MCF 10A (cell line): ENCODE results near the gene FGF4. TPM values are rescaled to one million over a fixed set of nuclear protein-coding genes. Genes with fewer than 3 reads are reported as not detected.

ENCODE experiments used
- BruUV-seq: library from RNA; stranded (reverse); fragments of 400-500 nt; replicated peaks from 2 replicates; lab custom pipeline; 2021; lab: Mats Ljungman, UMichigan
- CTCF ChIA-PET: fragments of 300-600 bp; sonication (Branson Sonifier 250); formaldehyde crosslinking; extraction: SDS; loops from one replicate; lab custom pipeline; 2021; ENCODE audit warnings: antibody characterized with exemption, inconsistent platforms; lab: Yijun Ruan, JAX
- POLR2A ChIA-PET: fragments of 300-600, 350-650 bp; sonication (Branson Sonifier 250); formaldehyde crosslinking; extraction: SDS; loops from one replicate; lab custom pipeline; 2020; ENCODE audit warnings: antibody characterized with exemption, inconsistent platforms; lab: Yijun Ruan, JAX
- DNase-seq: peaks from one replicate; pipeline ENCODE4 v3.0.0-alpha.2; 2018; ENCODE audit not compliant: unreplicated experiment
- H3K27ac Mint-ChIP-seq: one replicate; pipeline ENCODE4 v1.8.0; 2022; ENCODE audit warnings: mild to moderate bottlenecking, low read depth, mixed read lengths; ENCODE audit not compliant: unreplicated experiment
- H3K27me3 Mint-ChIP-seq: one replicate; pipeline ENCODE4 v1.8.0; 2022; ENCODE audit warnings: mixed read lengths; ENCODE audit not compliant: insufficient read depth, unreplicated experiment
- H3K36me3 Mint-ChIP-seq: one replicate; pipeline ENCODE4 v1.8.0; 2022; ENCODE audit warnings: mild to moderate bottlenecking, moderate library complexity, mixed read lengths; ENCODE audit not compliant: insufficient read depth, unreplicated experiment
- H3K4me1 Mint-ChIP-seq: one replicate; pipeline ENCODE4 v1.8.0; 2022; ENCODE audit warnings: mixed read lengths; ENCODE audit not compliant: insufficient read depth, unreplicated experiment
- H3K4me3 Mint-ChIP-seq: one replicate; pipeline ENCODE4 v1.8.0; 2022; ENCODE audit warnings: mild to moderate bottlenecking, moderate library complexity, mixed read lengths; ENCODE audit not compliant: unreplicated experiment
- H3K9me3 Mint-ChIP-seq: one replicate; pipeline ENCODE4 v1.8.0; 2022; ENCODE audit warnings: mixed read lengths; ENCODE audit not compliant: unreplicated experiment
- intact Hi-C: fragments of 100-400 bp; cut with micrococcal nuclease; formaldehyde crosslinking; loops from 2 replicates; pipeline ENCODE4 v1.14.1; 2022
- total RNA-seq: library from RNA; stranded (reverse); gene quantifications from 2 replicates; pipeline ENCODE4 v1.2.3, GENCODE V29; 2022
- TF ChIP-seq, protein P1 (sequence below): fragments of 200-600 bp; IDR thresholded peaks from one replicate; pipeline ENCODE4 v1.8.0; 2022; ENCODE audit warnings: antibody characterized with exemption, mild to moderate bottlenecking; ENCODE audit not compliant: unreplicated experiment

The FGF4 gene
- total RNA-seq, 1 experiment from 2014 or later: not detected

DNA sequence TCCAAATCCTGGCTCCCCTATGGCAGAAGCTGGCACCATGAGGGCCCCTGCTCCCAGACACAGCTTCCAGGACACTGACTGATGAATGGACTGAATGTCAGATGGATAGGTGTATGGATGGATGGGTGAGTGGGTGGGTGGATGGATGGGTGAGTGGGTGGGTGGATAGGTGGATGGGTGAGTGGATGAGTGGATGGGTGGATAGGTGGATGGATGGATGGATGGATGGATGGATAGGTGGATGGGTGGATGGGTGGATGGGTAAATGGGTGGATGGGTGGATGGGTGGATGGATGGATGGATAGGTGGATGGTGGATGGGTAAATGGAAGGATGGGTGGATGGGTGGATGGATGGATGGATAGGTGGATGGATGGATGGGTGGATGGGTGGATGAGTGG, 39.8 kb upstream of the FGF4 start:
- Mint-ChIP-seq H3K9me3 (peaks cover 7% of the 10 kb centered on the region), H3K36me3 (no peaks in the 10 kb centered on the region), H3K27me3 (peaks cover 41% of the 10 kb centered on the region), H3K27ac (no peak overlapping the region), H3K4me1 (no peaks in the 10 kb centered on the region), H3K4me3 (no peak overlapping the region)
- DNase-seq: no peak
- CTCF ChIA-PET: no interaction called here
- intact Hi-C loops: no loop called here
- POLR2A ChIA-PET: no interaction called here
- TF ChIP-seq, protein P1, sequence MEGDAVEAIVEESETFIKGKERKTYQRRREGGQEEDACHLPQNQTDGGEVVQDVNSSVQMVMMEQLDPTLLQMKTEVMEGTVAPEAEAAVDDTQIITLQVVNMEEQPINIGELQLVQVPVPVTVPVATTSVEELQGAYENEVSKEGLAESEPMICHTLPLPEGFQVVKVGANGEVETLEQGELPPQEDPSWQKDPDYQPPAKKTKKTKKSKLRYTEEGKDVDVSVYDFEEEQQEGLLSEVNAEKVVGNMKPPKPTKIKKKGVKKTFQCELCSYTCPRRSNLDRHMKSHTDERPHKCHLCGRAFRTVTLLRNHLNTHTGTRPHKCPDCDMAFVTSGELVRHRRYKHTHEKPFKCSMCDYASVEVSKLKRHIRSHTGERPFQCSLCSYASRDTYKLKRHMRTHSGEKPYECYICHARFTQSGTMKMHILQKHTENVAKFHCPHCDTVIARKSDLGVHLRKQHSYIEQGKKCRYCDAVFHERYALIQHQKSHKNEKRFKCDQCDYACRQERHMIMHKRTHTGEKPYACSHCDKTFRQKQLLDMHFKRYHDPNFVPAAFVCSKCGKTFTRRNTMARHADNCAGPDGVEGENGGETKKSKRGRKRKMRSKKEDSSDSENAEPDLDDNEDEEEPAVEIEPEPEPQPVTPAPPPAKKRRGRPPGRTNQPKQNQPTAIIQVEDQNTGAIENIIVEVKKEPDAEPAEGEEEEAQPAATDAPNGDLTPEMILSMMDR: no peak
- no TSS peak for BruUV-seq

DNA sequence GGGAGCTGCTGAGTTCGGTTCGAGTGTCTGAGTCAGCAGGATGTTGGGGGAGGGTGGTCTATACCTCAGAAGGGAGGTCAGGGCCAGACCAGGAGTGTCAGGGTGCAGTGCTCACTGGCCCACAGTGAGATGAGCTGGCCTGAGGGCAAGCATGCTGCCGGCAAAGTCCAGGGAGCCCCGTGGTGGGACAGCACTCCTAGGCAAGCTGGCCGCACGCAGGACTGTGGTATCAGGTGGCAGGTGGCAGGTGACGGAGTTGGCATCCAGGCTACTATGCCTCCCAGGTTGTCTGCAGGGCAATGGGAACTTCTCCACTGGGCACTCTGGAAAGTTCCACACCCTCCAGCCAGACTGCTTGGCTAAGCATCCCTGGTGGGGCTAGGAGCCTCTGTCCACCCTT, 39.3 kb upstream of the FGF4 start:
- DNase-seq: no peak
- Mint-ChIP-seq H3K27me3 (peaks cover 36% of the 10 kb centered on the region), H3K36me3 (no peaks in the 10 kb centered on the region), H3K4me3 (no peak overlapping the region), H3K4me1 (peaks cover 4% of the 10 kb centered on the region), H3K27ac (no peak overlapping the region), H3K9me3 (peaks cover 7% of the 10 kb centered on the region)
- intact Hi-C loops: no loop called here
- POLR2A ChIA-PET: no interaction called here
- BruUV-seq: no TSS peak
- CTCF ChIA-PET: no interaction called here
- TF ChIP-seq, protein P1: no peak

DNA sequence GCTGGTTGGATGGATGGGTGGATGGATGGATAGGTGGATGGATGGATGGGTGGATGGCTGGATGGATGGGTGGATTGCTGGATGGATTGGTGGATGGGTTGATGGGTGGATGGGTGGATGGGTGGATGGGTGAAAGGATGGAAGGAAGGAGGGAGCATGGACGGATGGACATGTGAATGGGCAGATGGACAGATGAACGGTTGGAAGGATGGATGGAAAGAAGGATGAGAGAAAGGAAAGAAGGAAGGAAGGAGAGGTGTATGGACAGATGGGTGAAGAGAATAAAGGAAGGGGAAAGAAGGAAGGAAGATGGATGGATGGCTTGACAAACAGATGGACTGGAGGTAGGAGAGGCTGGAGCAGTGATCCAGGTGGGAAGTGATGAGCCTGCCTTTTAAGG, 38.7 kb upstream of the FGF4 start:
- Mint-ChIP-seq H3K4me1 (peaks cover 6% of the 10 kb centered on the region), H3K27ac (no peak overlapping the region), H3K9me3 (peaks cover 7% of the 10 kb centered on the region), H3K4me3 (no peak overlapping the region), H3K36me3 (no peaks in the 10 kb centered on the region), H3K27me3 (peaks cover 33% of the 10 kb centered on the region)
- TF ChIP-seq, protein P1: no peak
- CTCF ChIA-PET: no interaction called here
- intact Hi-C loops: no loop called here
- POLR2A ChIA-PET: no interaction called here
- no peak for DNase-seq
- no TSS peak for BruUV-seq

DNA sequence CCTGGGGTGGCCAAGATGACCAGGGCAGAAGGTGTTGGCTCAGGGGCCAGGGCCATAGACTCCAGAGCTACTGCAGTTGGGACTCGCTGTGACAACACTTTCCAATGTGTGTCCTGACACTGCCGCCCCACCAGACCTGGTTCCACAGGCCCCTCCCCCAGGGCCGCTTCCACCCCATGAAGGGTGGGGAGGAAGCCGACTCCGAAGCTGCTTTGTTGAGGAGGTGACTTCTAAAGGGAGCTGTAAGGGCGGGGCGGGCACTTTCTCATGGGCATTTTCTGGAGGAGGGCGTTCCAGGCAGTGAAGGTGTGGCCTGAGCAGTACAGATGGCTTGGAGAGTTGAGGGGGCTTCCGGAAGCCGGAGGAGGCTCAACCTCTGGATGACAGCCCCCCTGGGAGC, 37.8 kb upstream of the FGF4 start:
- ChIA-PET POLR2A (no interaction called here), CTCF (no interaction called here)

More for the DNA sequence above, 37.8 kb upstream of the FGF4 start:
- no TSS peak for BruUV-seq
- Mint-ChIP-seq H3K4me1 (peaks cover 6% of the 10 kb centered on the region), H3K4me3 (no peak overlapping the region), H3K27ac (no peak overlapping the region), H3K27me3 (peaks cover 33% of the 10 kb centered on the region), H3K36me3 (no peaks in the 10 kb centered on the region), H3K9me3 (peaks cover 7% of the 10 kb centered on the region)
- TF ChIP-seq, protein P1: no peak
- intact Hi-C loops: no loop called here
- no peak for DNase-seq
